DOHH2 (cell line): Measurements from ENCODE around the gene RRBP1.

Source experiments
- H3F3A ChIP-seq: fragments of 200-600 bp; sonication (generic), shearing (Covaris generic); 2 replicates; pipeline ENCODE4 v1.6.0; 2016; ENCODE audit warnings: antibody characterized with exemption, mild to moderate bottlenecking; ENCODE audit not compliant: control insufficient read depth, insufficient read depth
- H3K27ac ChIP-seq: fragments of 200-600 bp; sonication (generic); 2 replicates; pipeline ENCODE4 v1.5.1; 2014; ENCODE audit warnings: low read depth, mild to moderate bottlenecking, low read length, moderate library complexity
- H3K27me3 ChIP-seq: fragments of 200-600 bp; sonication (generic); 2 replicates; pipeline ENCODE4 v1.6.1; 2014; ENCODE audit warnings: mild to moderate bottlenecking, low read length, mixed read lengths; ENCODE audit not compliant: control insufficient read depth
- H3K36me3 ChIP-seq: fragments of 200-600 bp; sonication (generic); 2 replicates; pipeline ENCODE4 v1.6.1; 2014; ENCODE audit warnings: mild to moderate bottlenecking, low read length, moderate library complexity, mixed read lengths; ENCODE audit not compliant: control insufficient read depth
- H3K4me1 ChIP-seq: fragments of 200-600 bp; sonication (generic); 2 replicates; pipeline ENCODE4 v1.6.1; 2014; ENCODE audit warnings: mild to moderate bottlenecking, low read length, mixed read lengths; ENCODE audit not compliant: control insufficient read depth
- H3K4me2 ChIP-seq: fragments of 200-600 bp; sonication (generic); 2 replicates; pipeline ENCODE4 v1.6.0; 2014; ENCODE audit warnings: mild to moderate bottlenecking, low read length, moderate library complexity
- H3K4me3 ChIP-seq: fragments of 200-600 bp; sonication (generic); 2 replicates; pipeline ENCODE4 v1.5.1; 2014; ENCODE audit warnings: mild to moderate bottlenecking, low read length, mixed read lengths
- H3K79me2 ChIP-seq: fragments of 200-600 bp; sonication (generic); 2 replicates; pipeline ENCODE4 v1.6.1; 2014; ENCODE audit warnings: mild to moderate bottlenecking, low read length, mixed read lengths; ENCODE audit not compliant: control insufficient read depth
- H3K9me2 ChIP-seq: fragments of 200-600 bp; sonication (generic); replicated peaks from 2 replicates; pipeline ENCODE4 v1.6.1; 2014; ENCODE audit warnings: mild to moderate bottlenecking, low read length, mixed read lengths; ENCODE audit not compliant: control insufficient read depth
- H3K9me3 ChIP-seq: fragments of 200-600 bp; sonication (generic); 2 replicates; pipeline ENCODE4 v1.6.1; 2014; ENCODE audit warnings: antibody characterized with exemption, low read length, mixed read lengths; ENCODE audit not compliant: control insufficient read depth, insufficient read depth
- H4K20me1 ChIP-seq: fragments of 200-600 bp; sonication (generic); 2 replicates; pipeline ENCODE4 v1.6.0; 2014; ENCODE audit warnings: low read depth, mild to moderate bottlenecking, antibody characterized with exemption, low read length, moderate library complexity; ENCODE audit not compliant: control insufficient read depth, insufficient read depth
- EZH2phosphoT487 ChIP-seq: fragments of 200-600 bp; sonication (generic); IDR thresholded peaks from 2 replicates; pipeline ENCODE4 v1.6.1; 2017; ENCODE audit warnings: borderline replicate concordance, mild to moderate bottlenecking, antibody characterized with exemption, low read length, moderate library complexity, mixed read lengths
- TF ChIP-seq, protein P1 (sequence below): fragments of 200-600 bp; sonication (generic); IDR thresholded peaks from one replicate; pipeline ENCODE4 v1.5.1; 2014; ENCODE audit warnings: antibody characterized with exemption, mild to moderate bottlenecking, low read depth, low read length; ENCODE audit not compliant: poor library complexity, severe bottlenecking

RRBP1 gene, protein sequence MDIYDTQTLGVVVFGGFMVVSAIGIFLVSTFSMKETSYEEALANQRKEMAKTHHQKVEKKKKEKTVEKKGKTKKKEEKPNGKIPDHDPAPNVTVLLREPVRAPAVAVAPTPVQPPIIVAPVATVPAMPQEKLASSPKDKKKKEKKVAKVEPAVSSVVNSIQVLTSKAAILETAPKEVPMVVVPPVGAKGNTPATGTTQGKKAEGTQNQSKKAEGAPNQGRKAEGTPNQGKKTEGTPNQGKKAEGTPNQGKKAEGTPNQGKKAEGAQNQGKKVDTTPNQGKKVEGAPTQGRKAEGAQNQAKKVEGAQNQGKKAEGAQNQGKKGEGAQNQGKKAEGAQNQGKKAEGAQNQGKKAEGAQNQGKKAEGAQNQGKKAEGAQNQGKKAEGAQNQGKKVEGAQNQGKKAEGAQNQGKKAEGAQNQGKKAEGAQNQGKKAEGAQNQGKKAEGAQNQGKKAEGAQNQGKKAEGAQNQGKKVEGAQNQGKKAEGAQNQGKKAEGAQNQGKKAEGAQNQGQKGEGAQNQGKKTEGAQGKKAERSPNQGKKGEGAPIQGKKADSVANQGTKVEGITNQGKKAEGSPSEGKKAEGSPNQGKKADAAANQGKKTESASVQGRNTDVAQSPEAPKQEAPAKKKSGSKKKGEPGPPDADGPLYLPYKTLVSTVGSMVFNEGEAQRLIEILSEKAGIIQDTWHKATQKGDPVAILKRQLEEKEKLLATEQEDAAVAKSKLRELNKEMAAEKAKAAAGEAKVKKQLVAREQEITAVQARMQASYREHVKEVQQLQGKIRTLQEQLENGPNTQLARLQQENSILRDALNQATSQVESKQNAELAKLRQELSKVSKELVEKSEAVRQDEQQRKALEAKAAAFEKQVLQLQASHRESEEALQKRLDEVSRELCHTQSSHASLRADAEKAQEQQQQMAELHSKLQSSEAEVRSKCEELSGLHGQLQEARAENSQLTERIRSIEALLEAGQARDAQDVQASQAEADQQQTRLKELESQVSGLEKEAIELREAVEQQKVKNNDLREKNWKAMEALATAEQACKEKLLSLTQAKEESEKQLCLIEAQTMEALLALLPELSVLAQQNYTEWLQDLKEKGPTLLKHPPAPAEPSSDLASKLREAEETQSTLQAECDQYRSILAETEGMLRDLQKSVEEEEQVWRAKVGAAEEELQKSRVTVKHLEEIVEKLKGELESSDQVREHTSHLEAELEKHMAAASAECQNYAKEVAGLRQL (N-terminal part only)

DNA sequence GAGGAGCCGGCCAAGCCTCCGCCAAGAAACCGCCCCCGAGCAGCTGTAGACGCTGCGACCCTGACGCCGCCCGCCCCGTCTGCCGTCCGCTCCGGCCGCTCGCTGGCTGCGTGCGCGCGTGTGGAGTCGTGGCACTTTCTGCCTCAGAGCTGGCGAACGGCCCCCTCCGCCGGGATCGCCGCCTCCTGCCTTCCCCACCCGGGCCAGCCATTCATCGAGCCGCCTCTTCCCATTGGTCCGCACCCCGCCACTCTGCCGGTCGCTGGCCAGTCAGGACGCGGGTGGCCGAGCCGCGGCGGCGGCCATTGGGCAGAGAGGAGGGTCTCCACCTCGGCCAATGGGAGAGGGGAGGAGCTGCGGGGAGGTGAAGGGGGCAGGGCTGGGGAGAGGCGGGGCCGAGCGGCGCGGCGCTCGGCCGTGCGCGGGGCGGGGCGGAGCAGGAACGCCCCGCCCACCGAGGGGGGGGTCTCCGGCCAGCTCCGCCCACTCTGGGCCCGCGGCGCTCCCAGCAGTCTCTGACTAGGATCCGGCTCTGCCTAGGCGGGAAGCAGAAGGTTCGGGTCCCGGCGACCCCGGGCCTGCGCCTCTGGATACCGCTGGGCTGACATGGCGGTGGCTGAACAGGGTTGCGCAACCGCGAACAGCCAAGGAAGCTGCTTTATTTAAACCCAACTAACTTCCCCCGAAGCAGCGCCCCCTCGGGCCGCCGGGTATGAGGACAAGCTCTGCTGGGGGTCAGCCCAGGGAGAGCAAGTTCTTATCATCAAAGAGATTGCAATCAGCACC, at the start of gene RRBP1:
Gene RRBP1, minus strand, starts transcription at position 140 of the 786 bp plus-strand sequence. CDS start 21,735 bp downstream, outside the sequence.
- H3K36me3 ChIP-seq: peaks cover 20% of the 10 kb centered on the region
- no peaks in the 10 kb centered on the region for H3K9me3 ChIP-seq
- H3K79me2 ChIP-seq: peaks cover 25% of the 10 kb centered on the region
- peaks cover 8% of the 10 kb centered on the region for H4K20me1 ChIP-seq
- H3K27ac ChIP-seq: peak within 1 kb of the TSS; percentile 10; the same call in 1 of the 2 replicates
- H3K27me3 ChIP-seq: peaks cover 28% of the 10 kb centered on the region
- no peaks in the 10 kb centered on the region for H3K9me2 ChIP-seq
- peak within 1 kb of the TSS; percentile 70 for H3K4me2 ChIP-seq
- H3K4me1 ChIP-seq: peaks cover 20% of the 10 kb centered on the region
- TF ChIP-seq EZH2phosphoT487: no peak
- TF ChIP-seq, protein P1, sequence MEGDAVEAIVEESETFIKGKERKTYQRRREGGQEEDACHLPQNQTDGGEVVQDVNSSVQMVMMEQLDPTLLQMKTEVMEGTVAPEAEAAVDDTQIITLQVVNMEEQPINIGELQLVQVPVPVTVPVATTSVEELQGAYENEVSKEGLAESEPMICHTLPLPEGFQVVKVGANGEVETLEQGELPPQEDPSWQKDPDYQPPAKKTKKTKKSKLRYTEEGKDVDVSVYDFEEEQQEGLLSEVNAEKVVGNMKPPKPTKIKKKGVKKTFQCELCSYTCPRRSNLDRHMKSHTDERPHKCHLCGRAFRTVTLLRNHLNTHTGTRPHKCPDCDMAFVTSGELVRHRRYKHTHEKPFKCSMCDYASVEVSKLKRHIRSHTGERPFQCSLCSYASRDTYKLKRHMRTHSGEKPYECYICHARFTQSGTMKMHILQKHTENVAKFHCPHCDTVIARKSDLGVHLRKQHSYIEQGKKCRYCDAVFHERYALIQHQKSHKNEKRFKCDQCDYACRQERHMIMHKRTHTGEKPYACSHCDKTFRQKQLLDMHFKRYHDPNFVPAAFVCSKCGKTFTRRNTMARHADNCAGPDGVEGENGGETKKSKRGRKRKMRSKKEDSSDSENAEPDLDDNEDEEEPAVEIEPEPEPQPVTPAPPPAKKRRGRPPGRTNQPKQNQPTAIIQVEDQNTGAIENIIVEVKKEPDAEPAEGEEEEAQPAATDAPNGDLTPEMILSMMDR: peak; percentile 98
- no peaks in the 10 kb centered on the region for H3F3A ChIP-seq
- peak within 1 kb of the TSS; percentile 77 for H3K4me3 ChIP-seq

DNA sequence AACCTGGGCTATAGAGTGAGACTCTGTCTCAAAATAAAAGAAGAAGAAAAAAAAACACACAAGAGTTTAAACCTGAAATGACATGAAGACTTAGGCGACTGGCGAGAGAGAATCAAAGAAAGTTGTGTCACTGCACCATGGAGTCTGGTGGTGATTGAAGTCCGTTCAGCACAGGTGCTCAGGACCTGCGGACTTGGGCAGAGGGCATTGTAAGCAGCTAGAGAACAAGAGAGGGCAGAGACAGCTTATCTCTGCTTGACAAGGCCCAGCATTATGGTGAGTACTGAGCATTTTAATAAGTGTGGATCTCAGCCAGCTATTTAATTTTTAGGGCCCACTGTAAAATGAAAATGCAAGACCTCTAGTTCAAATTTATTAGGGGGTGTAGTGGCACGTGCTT, 49.2 kb upstream of the RRBP1 start:
- Histone ChIP-seq H3K36me3 (no peaks in the 10 kb centered on the region), H3K79me2 (no peaks in the 10 kb centered on the region), H3K27me3 (no peaks in the 10 kb centered on the region), H3K9me3 (peaks cover 2% of the 10 kb centered on the region), H3K27ac (no peak overlapping the region), H3F3A (no peaks in the 10 kb centered on the region), H4K20me1 (no peaks in the 10 kb centered on the region), H3K4me2 (no peak overlapping the region), H3K9me2 (no peaks in the 10 kb centered on the region), H3K4me3 (no peak overlapping the region), H3K4me1 (no peaks in the 10 kb centered on the region)
- TF ChIP-seq, protein P1: no peak
- TF ChIP-seq EZH2phosphoT487: no peak

DNA sequence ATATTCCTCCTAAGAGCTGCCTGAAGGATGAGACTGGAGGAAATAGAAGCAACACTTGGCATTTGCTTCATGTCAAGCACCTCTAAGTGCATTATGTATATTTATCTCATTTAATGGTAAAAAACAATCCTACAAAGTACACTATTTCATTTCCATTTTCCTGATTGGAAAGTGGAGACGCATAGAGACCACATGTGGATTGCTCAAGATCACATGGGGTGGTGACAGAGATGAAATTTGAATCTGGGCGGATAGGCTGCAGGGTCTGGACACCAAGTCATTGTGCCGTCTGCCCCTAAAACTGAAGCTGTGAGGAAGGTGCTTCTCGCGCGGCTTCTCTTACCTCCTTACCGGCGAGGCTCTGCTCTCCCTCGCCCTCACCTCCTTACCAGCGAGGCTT, 48.0 kb upstream of the RRBP1 start:
- TF ChIP-seq EZH2phosphoT487: no peak
- TF ChIP-seq, protein P1: no peak
- Histone ChIP-seq H3K27me3 (peaks cover 3% of the 10 kb centered on the region; the same call in 1 of the 2 replicates), H3K79me2 (no peaks in the 10 kb centered on the region)

More for the DNA sequence above, 48.0 kb upstream of the RRBP1 start:
- Histone ChIP-seq H3K36me3 (no peaks in the 10 kb centered on the region), H3K9me2 (no peaks in the 10 kb centered on the region), H4K20me1 (no peaks in the 10 kb centered on the region), H3K4me1 (no peaks in the 10 kb centered on the region), H3F3A (no peaks in the 10 kb centered on the region), H3K9me3 (no peaks in the 10 kb centered on the region), H3K4me3 (no peak overlapping the region), H3K4me2 (no peak overlapping the region), H3K27ac (no peak overlapping the region)
